Measurements from ENCODE around the gene RFTN1.

GRCh38 chr3:16388850-16389441 is 124.6 kb downstream of the RFTN1 start:
- TF ChIP-seq CTCF (IDR thresholded peaks at IDR 0.05), result no peak
- no peak for TF ChIP-seq POLR2A (IDR thresholded peaks at IDR 0.05)

Data from tibial nerve (tissue), 3 donors.